Right atrium auricular region (tissue), 2 donors: ENCODE data around the gene MAPKAPK2. TPM values are rescaled to one million over a fixed set of nuclear protein-coding genes. Genes with fewer than 3 reads are reported as not detected.

Experiments used
- DNase-seq: peaks from one replicate; pipeline ENCODE4 v3.0.0-alpha.2; 2019; ENCODE audit warnings: low spot score
- H3K27ac ChIP-seq, 2 donors: fragments of 200-600 bp; sonication (generic); 1 replicate in 1 of 2; 2 replicates in 1 of 2; pipeline ENCODE4 v1.5.1; 2016 to 2019
- H3K27me3 ChIP-seq, 2 donors: fragments of 200-600 bp; sonication (generic); one replicate each; pipeline versions ENCODE4 v1.5.1 to v1.6.0; 2017 to 2019
- H3K36me3 ChIP-seq: fragments of 200-600 bp; sonication (generic); one replicate; pipeline ENCODE4 v1.5.1; 2016
- H3K4me1 ChIP-seq, 2 donors: fragments of 200-600 bp; sonication (generic); one replicate each; pipeline versions ENCODE4 v1.5.1 to v1.6.0; 2017 to 2019
- H3K4me3 ChIP-seq, 2 donors: fragments of 200-600 bp; sonication (generic); 1 replicate in 1 of 2; 2 replicates in 1 of 2; pipeline ENCODE4 v1.5.1; 2017 to 2019; ENCODE audit warnings: mild to moderate bottlenecking in 1 of 2, moderate library complexity in 1 of 2
- H3K9me3 ChIP-seq, 2 donors: fragments of 200-600 bp; sonication (generic); one replicate each; pipeline ENCODE4 v1.5.1; 2019
- total RNA-seq, 2 donors: library from RNA; depleted of rRNA; stranded (reverse); fragments of >200 nt; gene quantifications; one replicate each; pipeline ENCODE4 v1.1.0, GENCODE V29; 2016
- TF ChIP-seq, protein P1 (sequence below), 2 donors: fragments of 200-600 bp; sonication (generic); IDR thresholded peaks; one replicate each; pipeline ENCODE4 v1.5.1; 2019; ENCODE audit warnings: antibody characterized with exemption in 2 of 2

MAPKAPK2 gene
- total RNA-seq, 2 donors from 2014 or later = 136 to 158 TPM

DNA sequence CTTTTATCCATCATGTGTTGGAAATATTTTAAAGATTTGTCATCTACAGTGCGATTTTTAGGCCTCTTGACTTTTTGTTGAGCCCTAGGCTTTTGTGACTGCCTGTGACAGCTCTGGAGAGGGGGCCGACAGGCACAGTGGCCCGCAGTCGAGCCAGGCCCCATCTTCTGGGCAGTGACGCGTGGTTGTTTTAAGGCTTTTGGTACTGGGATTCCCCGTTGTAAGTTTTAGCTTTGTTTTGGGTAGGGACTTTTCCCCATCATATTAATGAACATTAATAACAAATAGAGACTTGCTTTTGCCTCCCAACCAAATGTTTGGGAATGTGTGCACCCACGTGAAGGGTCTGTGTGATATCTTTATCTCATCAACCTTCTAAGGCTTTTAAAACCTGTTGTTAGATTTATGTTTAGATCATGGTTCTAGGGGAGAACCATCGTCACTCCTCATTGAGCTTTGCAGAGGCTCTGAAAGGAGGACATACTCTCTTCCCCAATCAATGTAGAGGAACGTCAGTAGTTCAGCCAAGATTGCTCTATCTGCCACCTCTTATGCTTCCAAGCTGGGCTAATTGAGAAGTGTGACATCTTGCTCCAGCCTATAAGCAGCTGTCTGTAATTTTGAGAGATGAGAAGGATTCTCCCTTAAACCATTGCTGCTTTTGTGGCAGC, 34.6 kb downstream of the MAPKAPK2 start:
- peaks cover 0 to 98% of the 10 kb centered on the region in 2 donors for H3K4me1 ChIP-seq
- TF ChIP-seq, protein P1, sequence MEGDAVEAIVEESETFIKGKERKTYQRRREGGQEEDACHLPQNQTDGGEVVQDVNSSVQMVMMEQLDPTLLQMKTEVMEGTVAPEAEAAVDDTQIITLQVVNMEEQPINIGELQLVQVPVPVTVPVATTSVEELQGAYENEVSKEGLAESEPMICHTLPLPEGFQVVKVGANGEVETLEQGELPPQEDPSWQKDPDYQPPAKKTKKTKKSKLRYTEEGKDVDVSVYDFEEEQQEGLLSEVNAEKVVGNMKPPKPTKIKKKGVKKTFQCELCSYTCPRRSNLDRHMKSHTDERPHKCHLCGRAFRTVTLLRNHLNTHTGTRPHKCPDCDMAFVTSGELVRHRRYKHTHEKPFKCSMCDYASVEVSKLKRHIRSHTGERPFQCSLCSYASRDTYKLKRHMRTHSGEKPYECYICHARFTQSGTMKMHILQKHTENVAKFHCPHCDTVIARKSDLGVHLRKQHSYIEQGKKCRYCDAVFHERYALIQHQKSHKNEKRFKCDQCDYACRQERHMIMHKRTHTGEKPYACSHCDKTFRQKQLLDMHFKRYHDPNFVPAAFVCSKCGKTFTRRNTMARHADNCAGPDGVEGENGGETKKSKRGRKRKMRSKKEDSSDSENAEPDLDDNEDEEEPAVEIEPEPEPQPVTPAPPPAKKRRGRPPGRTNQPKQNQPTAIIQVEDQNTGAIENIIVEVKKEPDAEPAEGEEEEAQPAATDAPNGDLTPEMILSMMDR (IDR thresholded peaks at IDR 0.05) = no peak
- H3K9me3 ChIP-seq = no peaks in the 10 kb centered on the region
- no peak overlapping the region for H3K4me3 ChIP-seq
- no peaks in the 10 kb centered on the region for H3K27me3 ChIP-seq
- DNase-seq = no peak
- no peaks in the 10 kb centered on the region for H3K36me3 ChIP-seq
- peak overlapping the region; percentile 82 to 92 for H3K27ac ChIP-seq

DNA sequence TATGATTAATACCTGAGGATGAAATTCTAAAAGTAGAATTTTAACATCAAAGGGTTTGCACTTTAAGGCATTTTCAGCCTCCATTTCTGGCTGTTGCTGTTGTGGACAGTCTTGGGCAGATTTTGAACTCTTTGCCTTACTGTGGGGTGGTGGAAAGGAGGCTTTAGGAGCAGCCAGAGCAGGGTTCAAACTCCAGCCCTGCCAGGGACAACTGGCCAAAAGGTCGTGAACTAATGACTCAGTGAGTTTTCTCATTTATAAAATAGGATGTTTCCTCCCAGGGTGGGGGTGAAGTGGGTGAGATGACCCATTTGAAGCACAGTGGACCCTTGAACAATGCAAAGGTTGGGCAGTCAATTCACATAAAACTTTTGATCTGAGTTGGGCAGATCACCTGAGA, 36.7 kb downstream of the MAPKAPK2 start:
- H3K9me3 ChIP-seq = no peaks in the 10 kb centered on the region
- H3K4me1 ChIP-seq = peaks cover 0 to 98% of the 10 kb centered on the region in 2 donors
- TF ChIP-seq, protein P1 (IDR thresholded peaks at IDR 0.05) = no peak
- no peak overlapping the region for H3K4me3 ChIP-seq
- DNase-seq = no peak
- H3K36me3 ChIP-seq = no peaks in the 10 kb centered on the region
- no peaks in the 10 kb centered on the region for H3K27me3 ChIP-seq
- H3K27ac ChIP-seq = peak overlapping the region; percentile 82 to 92

DNA sequence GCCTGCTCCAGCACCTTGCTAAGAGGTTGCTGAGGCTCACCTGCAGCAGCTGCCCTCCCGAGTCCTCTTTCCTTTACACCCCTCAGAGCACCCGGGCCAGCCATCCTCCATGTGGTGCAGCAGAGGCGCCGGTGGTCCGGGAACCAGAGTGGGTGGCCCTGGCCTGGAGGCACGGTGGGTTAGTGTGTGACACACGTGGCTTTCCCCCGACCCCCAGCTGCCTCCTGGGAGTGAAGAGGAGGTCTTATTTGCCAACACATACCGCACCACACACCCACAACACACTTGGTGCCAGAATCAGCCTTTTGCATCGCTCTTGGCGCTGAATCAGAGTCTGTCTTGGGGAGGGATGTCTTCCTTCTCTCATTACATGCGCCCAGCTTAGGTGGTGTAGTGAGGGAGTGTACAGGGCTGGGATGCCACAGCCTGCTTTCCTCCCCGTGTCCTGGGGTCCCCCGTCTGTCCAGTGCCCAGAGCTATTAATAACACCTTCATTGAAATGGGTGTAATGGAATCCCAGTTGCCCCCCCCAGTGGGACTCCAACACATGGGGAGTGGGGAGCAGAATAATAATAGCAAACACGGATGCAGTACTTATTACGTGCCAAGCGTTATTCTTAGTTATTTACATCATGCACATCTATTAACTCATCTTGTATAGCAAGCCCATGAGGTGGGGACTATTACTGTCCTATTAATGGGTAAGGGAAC, 38.2 kb downstream of the MAPKAPK2 start:
- DNase-seq = no peak
- H3K27ac ChIP-seq = peak overlapping the region; percentile 82 to 92
- H3K4me3 ChIP-seq = no peak overlapping the region
- H3K27me3 ChIP-seq = no peaks in the 10 kb centered on the region
- H3K36me3 ChIP-seq = no peaks in the 10 kb centered on the region
- H3K4me1 ChIP-seq = peaks cover 0 to 98% of the 10 kb centered on the region in 2 donors
- no peaks in the 10 kb centered on the region for H3K9me3 ChIP-seq
- TF ChIP-seq, protein P1 (IDR thresholded peaks at IDR 0.05) = no peak

DNA sequence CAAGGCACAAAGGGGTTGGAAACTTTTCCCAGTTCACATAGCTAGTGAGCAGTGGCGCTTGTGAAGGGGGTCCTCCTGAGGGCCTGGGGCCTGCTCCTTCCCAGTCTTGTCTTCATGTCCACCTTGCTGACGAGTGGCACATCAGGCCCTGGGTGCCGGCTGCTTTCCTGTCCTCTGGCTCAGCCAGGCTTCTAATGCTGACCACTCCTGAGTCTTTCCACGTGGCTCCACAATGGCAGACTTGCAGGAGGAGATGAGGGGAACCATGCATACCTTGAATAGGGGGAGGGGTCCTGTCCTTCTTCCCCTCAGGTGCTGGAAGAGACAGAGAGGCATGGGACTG, 38.7 kb downstream of the MAPKAPK2 start:
- no peak for DNase-seq
- TF ChIP-seq, protein P1 (IDR thresholded peaks at IDR 0.05) = no peak
- H3K4me1 ChIP-seq = peaks cover 0 to 100% of the 10 kb centered on the region in 2 donors
- H3K27ac ChIP-seq = peak overlapping the region; percentile 82 to 92
- H3K4me3 ChIP-seq = no peak overlapping the region
- no peaks in the 10 kb centered on the region for H3K27me3 ChIP-seq
- no peaks in the 10 kb centered on the region for H3K36me3 ChIP-seq
- no peaks in the 10 kb centered on the region for H3K9me3 ChIP-seq

DNA sequence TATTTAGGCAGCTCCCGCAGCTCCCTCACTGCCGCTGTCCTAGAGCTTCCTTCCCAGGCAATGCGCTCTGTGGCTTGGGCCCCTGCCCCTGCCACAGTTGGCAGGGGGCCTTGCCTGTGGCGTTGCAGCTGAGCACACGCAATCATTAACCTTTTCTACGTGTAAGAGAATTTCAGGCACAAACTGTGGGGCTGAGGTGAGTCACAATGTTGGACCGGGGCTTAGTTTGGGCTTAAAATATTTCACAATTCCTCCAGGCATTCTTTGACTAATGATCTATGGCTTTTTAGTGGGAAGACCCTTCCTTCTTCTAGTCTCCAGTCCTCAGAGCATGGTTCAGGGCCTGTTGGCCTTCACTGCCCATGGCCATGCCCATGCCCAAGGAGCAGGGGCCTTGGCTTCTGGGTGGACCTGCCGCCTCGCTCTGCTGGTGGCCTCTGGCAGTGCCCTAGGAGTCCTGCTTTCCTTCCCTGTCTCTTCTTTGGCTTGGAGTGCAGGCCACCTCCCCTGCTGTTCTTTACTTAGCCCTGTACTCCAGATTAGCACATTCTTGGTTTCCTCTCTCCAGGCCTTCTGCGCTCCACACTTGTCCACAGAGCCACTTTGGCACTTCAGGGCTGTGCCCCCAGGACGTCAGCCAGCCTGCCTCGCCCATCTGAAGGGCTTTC, 39.2 kb downstream of the MAPKAPK2 start:
- Histone ChIP-seq H3K27me3 (no peaks in the 10 kb centered on the region), H3K4me3 (no peak overlapping the region), H3K9me3 (no peaks in the 10 kb centered on the region), H3K4me1 (peaks cover 0 to 100% of the 10 kb centered on the region in 2 donors), H3K27ac (peak overlapping the region; percentile 82 to 92), H3K36me3 (peaks cover 3% of the 10 kb centered on the region)
- DNase-seq = peak; percentile 77
- TF ChIP-seq, protein P1 (IDR thresholded peaks at IDR 0.05) = no peak
